ENCODE measurements around the gene NUTM1.

- TF ChIP-seq POLR2A (IDR thresholded peaks at IDR 0.05; ENCODE audit: borderline replicate concordance, extremely low read depth, insufficient read depth, insufficient read length) (no peak), CTCF (IDR thresholded peaks at IDR 0.05 in 2 of 3, conservative IDR thresholded peaks at IDR 0.05 in 1 of 3; ENCODE audit: borderline replicate concordance in 1 of 3, insufficient read depth in 1 of 3, low read depth in 2 of 3, low read length in 2 of 3) (no peak), MAX (IDR thresholded peaks at IDR 0.05) (no peak), POLR2AphosphoS5 (IDR thresholded peaks at IDR 0.05; ENCODE audit: low read depth, low read length) (no peak), JUND (IDR thresholded peaks at IDR 0.05) (no peak), ZBTB33 (IDR thresholded peaks at IDR 0.05; ENCODE audit: extremely low read depth, insufficient replicate concordance, low read length) (no peak), ZFX (IDR thresholded peaks at IDR 0.05) (no peak), SIN3A (IDR thresholded peaks at IDR 0.05; ENCODE audit: low read depth) (no peak), CEBPB (IDR thresholded peaks at IDR 0.05; ENCODE audit: low read depth) (no peak), REST (IDR thresholded peaks at IDR 0.05; ENCODE audit: low read depth) (no peak), ATF3 (IDR thresholded peaks at IDR 0.05) (no peak), YY1 (IDR thresholded peaks at IDR 0.05; ENCODE audit: extremely low read depth, insufficient replicate concordance, low read depth, low read length) (no peak)
These were observed 8.4 kb upstream of the NUTM1 start for GRCh38 chr15:34334672-34335071.

Measured in HCT116 (cell line).